IMR-90 (cell line): ENCODE results near the gene COL6A5. TPM values are rescaled to one million over a fixed set of nuclear protein-coding genes. Genes with fewer than 3 reads are reported as not detected.

Experiments used
- ATAC-seq: fragments of 200-7000 bp; cut with Tn5 transposase; 2 replicates; pipeline ENCODE4 v1.9.1; 2020; ENCODE audit warnings: low read depth, mild to moderate bottlenecking, moderate library complexity
- BruUV-seq: library from RNA; stranded (reverse); fragments of 400-500 nt; replicated peaks from 2 replicates; lab custom pipeline; 2021; lab: Mats Ljungman, UMichigan
- CTCF ChIA-PET: fragments of 300-600 bp; formaldehyde crosslinking; extraction: SDS; loops from one replicate; lab custom pipeline; 2021; ENCODE audit warnings: antibody characterized with exemption; lab: Yijun Ruan, JAX
- POLR2A ChIA-PET: fragments of 300-600 bp; sonication (Branson Sonifier 250); formaldehyde crosslinking; loops from one replicate; lab custom pipeline; 2022; ENCODE audit warnings: antibody characterized with exemption; ENCODE audit not compliant: unreplicated experiment; lab: Charles Lee
- DNase-seq: peaks from one replicate; pipeline ENCODE4 v3.0.0; 2013
- H2AFZ ChIP-seq: replicated peaks from 2 replicates; pipeline ENCODE3; 2013; ENCODE audit warnings: low read length, mild to moderate bottlenecking; ENCODE audit not compliant: poor library complexity
- H2AK5ac ChIP-seq: 2 replicates; pipeline ENCODE4 v1.6.1; 2013; ENCODE audit warnings: low read depth, low read length, inconsistent platforms
- H2AK9ac ChIP-seq: replicated peaks from 2 replicates; pipeline ENCODE3; 2013; ENCODE audit warnings: mild to moderate bottlenecking, low read depth, low read length, moderate library complexity; ENCODE audit not compliant: poor library complexity
- H2BK120ac ChIP-seq: 2 replicates; pipeline ENCODE4 v1.6.1; 2013; ENCODE audit warnings: low read depth, low read length, inconsistent platforms
- H2BK15ac ChIP-seq: 3 replicates; pipeline ENCODE4 v1.6.1; 2013; ENCODE audit warnings: low read depth, low read length, inconsistent platforms
- H2BK20ac ChIP-seq: 2 replicates; pipeline ENCODE4 v1.6.1; 2013; ENCODE audit warnings: low read depth, mild to moderate bottlenecking, inconsistent platforms, low read length, moderate library complexity
- H2BK5ac ChIP-seq: 2 replicates; pipeline ENCODE4 v1.6.1; 2013; ENCODE audit warnings: mild to moderate bottlenecking, low read depth, low read length, inconsistent platforms; ENCODE audit not compliant: poor library complexity, severe bottlenecking
- H3K14ac ChIP-seq: replicated peaks from 2 replicates; pipeline ENCODE4 v1.6.1; 2013; ENCODE audit warnings: low read depth, low read length, inconsistent platforms
- H3K18ac ChIP-seq: 2 replicates; pipeline ENCODE4 v1.6.1; 2013; ENCODE audit warnings: low read depth, low read length, control low read depth
- H3K23ac ChIP-seq: 2 replicates; pipeline ENCODE4 v1.6.1; 2013; ENCODE audit warnings: low read depth, low read length, inconsistent platforms
- H3K27ac ChIP-seq: 2 replicates; pipeline ENCODE4 v1.5.1; 2013; ENCODE audit warnings: mild to moderate bottlenecking, control low read depth, low read length; ENCODE audit not compliant: insufficient read depth
- H3K27me3 ChIP-seq: 2 replicates; pipeline ENCODE4 v1.6.1; 2013; ENCODE audit warnings: low read length; ENCODE audit not compliant: control insufficient read depth, insufficient read depth
- H3K36me3 ChIP-seq: 2 replicates; pipeline ENCODE4 v1.6.1; 2013; ENCODE audit warnings: low read length, mixed read lengths; ENCODE audit not compliant: control insufficient read depth, insufficient read depth
- H3K4ac ChIP-seq: 2 replicates; pipeline ENCODE4 v1.6.1; 2013; ENCODE audit warnings: low read depth, low read length, inconsistent platforms
- H3K4me1 ChIP-seq: 2 replicates; pipeline ENCODE4 v1.6.1; 2013; ENCODE audit warnings: low read length, mixed read lengths; ENCODE audit not compliant: control insufficient read depth, insufficient read depth
- H3K4me2 ChIP-seq: 2 replicates; pipeline ENCODE4 v1.6.1; 2013; ENCODE audit warnings: low read depth, mild to moderate bottlenecking, control low read depth, low read length, moderate library complexity
- H3K4me3 ChIP-seq: 2 replicates; pipeline ENCODE4 v1.5.1; 2013; ENCODE audit warnings: low read depth, mild to moderate bottlenecking, control low read depth, low read length, moderate library complexity; ENCODE audit not compliant: insufficient read depth
- H3K56ac ChIP-seq: 2 replicates; pipeline ENCODE4 v1.6.1; 2013; ENCODE audit warnings: low read length, inconsistent platforms; ENCODE audit not compliant: insufficient read depth; ENCODE audit errors: extremely low read depth
- H3K79me1 ChIP-seq, 2 experiments: 2 replicates each; pipeline ENCODE4 v1.6.1; 2013; ENCODE audit warnings: low read length in 2 of 2, inconsistent platforms in 1 of 2, low read depth in 1 of 2
- H3K9ac ChIP-seq: 2 replicates; pipeline ENCODE4 v1.6.1; 2013; ENCODE audit warnings: low read depth, low read length, control low read depth
- H3K9me1 ChIP-seq: 2 replicates; pipeline ENCODE4 v1.6.1; 2013; ENCODE audit warnings: low read length, inconsistent platforms; ENCODE audit not compliant: insufficient read depth
- H3K9me3 ChIP-seq: 2 replicates; pipeline ENCODE4 v1.6.1; 2013; ENCODE audit warnings: low read length; ENCODE audit not compliant: control insufficient read depth, insufficient read depth
- H4K20me1 ChIP-seq: 2 replicates; pipeline ENCODE4 v1.6.1; 2013; ENCODE audit warnings: low read length, inconsistent platforms; ENCODE audit not compliant: insufficient read depth
- H4K5ac ChIP-seq: 2 replicates; pipeline ENCODE4 v1.6.1; 2013; ENCODE audit warnings: mild to moderate bottlenecking, low read depth, low read length, control low read depth
- H4K8ac ChIP-seq, 2 experiments: 2 replicates each; pipeline ENCODE4 v1.6.1; 2013; ENCODE audit warnings: low read depth in 2 of 2, low read length in 2 of 2, control low read depth in 1 of 2, inconsistent platforms in 1 of 2
- H4K91ac ChIP-seq: 2 replicates; pipeline ENCODE4 v1.6.1; 2013; ENCODE audit warnings: low read depth, low read length, inconsistent platforms; ENCODE audit not compliant: insufficient read depth
- BHLHE40 ChIP-seq: fragments of 150-350 bp; IDR thresholded peaks from 2 replicates; pipeline ENCODE4 v1.6.1; 2016; ENCODE audit warnings: mild to moderate bottlenecking, low read depth, low read length
- CHD1 ChIP-seq: IDR thresholded peaks from 2 replicates; pipeline ENCODE4 v1.6.1; 2012; ENCODE audit warnings: low read depth, low read length, improper control_type of control experiment
- CTCF ChIP-seq: conservative IDR thresholded peaks from 2 replicates; pipeline ENCODE4 v1.5.1; 2012; ENCODE audit warnings: mild to moderate bottlenecking, low read depth, low read length, improper control_type of control experiment
- ELK1 ChIP-seq: fragments of 150-350 bp; IDR thresholded peaks from 2 replicates; pipeline ENCODE4 v1.6.1; 2016; ENCODE audit warnings: low read depth, mild to moderate bottlenecking, low read length, moderate library complexity, borderline replicate concordance
- FOS ChIP-seq: fragments of 150-350 bp; IDR thresholded peaks from 2 replicates; pipeline ENCODE4 v1.6.1; 2016; ENCODE audit warnings: low read depth, low read length
- MAFK ChIP-seq: IDR thresholded peaks from 2 replicates; pipeline ENCODE4 v1.6.1; 2012; ENCODE audit warnings: low read depth, low read length, improper control_type of control experiment
- MAZ ChIP-seq: IDR thresholded peaks from 2 replicates; pipeline ENCODE4 v1.6.1; 2012; ENCODE audit warnings: low read depth, mild to moderate bottlenecking, low read length, improper control_type of control experiment, moderate library complexity, borderline replicate concordance
- MXI1 ChIP-seq: IDR thresholded peaks from 2 replicates; pipeline ENCODE4 v1.6.1; 2012; ENCODE audit warnings: low read depth, mild to moderate bottlenecking, low read length, moderate library complexity, borderline replicate concordance
- POLR2A ChIP-seq: IDR thresholded peaks from 2 replicates; pipeline ENCODE4 v1.6.1; 2012; ENCODE audit warnings: mild to moderate bottlenecking, low read depth, low read length
- RAD21 ChIP-seq: IDR thresholded peaks from 2 replicates; pipeline ENCODE4 v1.6.1; 2012; ENCODE audit warnings: low read length, improper control_type of control experiment
- RCOR1 ChIP-seq: IDR thresholded peaks from 2 replicates; pipeline ENCODE4 v1.6.1; 2012; ENCODE audit warnings: mild to moderate bottlenecking, low read length, improper control_type of control experiment; ENCODE audit not compliant: insufficient replicate concordance
- RFX5 ChIP-seq: IDR thresholded peaks from 2 replicates; pipeline ENCODE4 v1.8.0; 2012; ENCODE audit warnings: low read depth, mild to moderate bottlenecking, low read length, moderate library complexity
- SMC3 ChIP-seq: fragments of 150-350 bp; IDR thresholded peaks from 2 replicates; pipeline ENCODE4 v1.6.1; 2016; ENCODE audit warnings: low read depth, mild to moderate bottlenecking, antibody characterized with exemption, low read length, moderate library complexity
- USF2 ChIP-seq: fragments of 150-350 bp; IDR thresholded peaks from 2 replicates; pipeline ENCODE4 v1.6.1; 2017; ENCODE audit warnings: mild to moderate bottlenecking, antibody characterized with exemption, low read length, low read depth
- whole genome bisulfite sequencing, 2 experiments: methylation state at CpG; one replicate each; pipeline versions ENCODE4 v1.1.5 to v1.1.7; 2013; ENCODE audit warnings: missing lambda C conversion rate in 2 of 2; ENCODE audit not compliant: insufficient read length in 1 of 2; ENCODE audit errors: extremely low coverage in 2 of 2; 5-methylcytosine and 5-hydroxymethylcytosine counted together
- dilution Hi-C: fragments of 300-500 bp; cut with HindIII; formaldehyde crosslinking; loops from one replicate; pipeline ENCODE4 v1.14.3; 2018; ENCODE audit warnings: low sequenced_read_pairs; ENCODE audit not compliant: unreplicated experiment
- in situ Hi-C: fragments of 300-500 bp; cut with MboI; formaldehyde crosslinking; loops from 3 replicates; pipeline ENCODE4 v1.14.3; 2019; ENCODE audit warnings: low sequenced_read_pairs, inconsistent platforms, mixed read lengths
- intact Hi-C: fragments of 100-400 bp; cut with micrococcal nuclease; formaldehyde crosslinking; loops from 2 replicates; pipeline ENCODE4 v1.10.0; 2022
- polyA plus RNA-seq, 3 experiments: library from polyadenylated mRNA; depleted of rRNA; stranded (reverse); fragments of >200 nt; gene quantifications; 2 replicates each; pipeline ENCODE4 v1.2.3, GENCODE V29; 2012; ENCODE audit warnings: low replicate concordance in 1 of 3
- total RNA-seq: library from RNA; depleted of rRNA; stranded (reverse); fragments of >200 nt; gene quantifications from 2 replicates; pipeline ENCODE4 v1.2.3, GENCODE V29; 2012

Gene COL6A5
- total and polyA plus RNA-seq, 2 of the 4 experiments (the other 2 are of a cell fraction) = not detected

GRCh38 chr3:130424837-130425236 is 79.4 kb downstream of the COL6A5 start:
- no peaks in the 10 kb centered on the region for H3K27me3 ChIP-seq

More at GRCh38 chr3:130424837-130425236, 79.4 kb downstream of the COL6A5 start:
- Histone ChIP-seq H4K91ac (no peak overlapping the region), H3K4me2 (no peak overlapping the region), H3K79me1 (no peaks in the 10 kb centered on the region), H3K14ac (no peak overlapping the region), H3K4me3 (no peak overlapping the region), H3K23ac (no peak overlapping the region), H2AK5ac (no peak overlapping the region), H3K27ac (no peak overlapping the region), H4K20me1 (no peaks in the 10 kb centered on the region), H4K8ac (no peak overlapping the region), H3K56ac (no peak overlapping the region), H3K4ac (no peak overlapping the region), H2BK5ac (no peak overlapping the region), H3K4me1 (no peaks in the 10 kb centered on the region), H2BK15ac (no peak overlapping the region), H2BK120ac (no peak overlapping the region), H4K5ac (no peak overlapping the region), H3K9me3 (no peaks in the 10 kb centered on the region), H3K9me1 (no peaks in the 10 kb centered on the region), H3K36me3 (no peaks in the 10 kb centered on the region), H3K9ac (no peak overlapping the region), H2BK20ac (no peak overlapping the region), H2AK9ac (no peak overlapping the region), H3K18ac (no peak overlapping the region), H2AFZ (no peak overlapping the region)
- dilution Hi-C loops = no loop called here
- DNase-seq = no peak
- ChIA-PET CTCF (no interaction called here), POLR2A (no interaction called here)
- WGBS, 2 experiments = no CpG with 5 or more reads among the region's 5 CpGs
- intact Hi-C loops = no loop called here
- in situ Hi-C loops = no loop called here
- BruUV-seq = no TSS peak
- TF ChIP-seq CTCF (no peak), USF2 (no peak), MXI1 (no peak), ELK1 (no peak), RFX5 (no peak), MAFK (no peak), MAZ (no peak), BHLHE40 (no peak), SMC3 (no peak), RCOR1 (no peak), FOS (no peak), CHD1 (no peak), RAD21 (no peak), POLR2A (no peak)
- no peak for ATAC-seq
